ENCODE measurements around the gene CDT1. TPM values are rescaled to one million over a fixed set of nuclear protein-coding genes. Genes with fewer than 3 reads are reported as not detected.
A peak's percentile ranks its signal among the peaks of the same experiment; 100 is the strongest.
"Not testable (repeated sequence)": the region's sequence is repeated elsewhere in the genome, so short reads cannot be mapped to it uniquely, and the experiment has no call there.

Gene CDT1
- total RNA-seq, 1 donor from 2014 or later: 21.6 TPM

- peak; percentile 78 for ATAC-seq
These were observed 33.8 kb upstream of the CDT1 start for GRCh38 chr16:88769617-88770460.

GRCh38 chr16:88770461-88771293 lies 32.9 kb upstream of the CDT1 start:
- peak; percentile 80 for ATAC-seq

- ATAC-seq: no peak
These were observed 32.3 kb upstream of the CDT1 start for GRCh38 chr16:88771294-88771772.

- not testable (repeated sequence) for ATAC-seq
These were observed 31.8 kb upstream of the CDT1 start for GRCh38 chr16:88771781-88772180.

GRCh38 chr16:88772871-88773811 lies 30.4 kb upstream of the CDT1 start:
- ATAC-seq: no peak

GRCh38 chr16:88773812-88774291 lies 29.7 kb upstream of the CDT1 start:
- ATAC-seq: no peak

GRCh38 chr16:88774544-88775393 lies 28.8 kb upstream of the CDT1 start:
- ATAC-seq: no peak

GRCh38 chr16:88775825-88776224 lies 27.8 kb upstream of the CDT1 start:
- no peak for ATAC-seq

- no peak for ATAC-seq
These were observed 25.9 kb upstream of the CDT1 start for GRCh38 chr16:88777471-88778270.

GRCh38 chr16:88778271-88778525 lies 25.4 kb upstream of the CDT1 start:
- no peak for ATAC-seq

- ATAC-seq: no peak
These were observed 25.0 kb upstream of the CDT1 start for GRCh38 chr16:88778541-88779065.

- ATAC-seq: no peak
These were observed 24.0 kb upstream of the CDT1 start for GRCh38 chr16:88779406-88780141.

- ATAC-seq: no peak
These were observed 23.2 kb upstream of the CDT1 start for GRCh38 chr16:88780142-88781062.

GRCh38 chr16:88781140-88782077 lies 22.2 kb upstream of the CDT1 start:
- peak; percentile 2 for ATAC-seq

- ATAC-seq: peak; percentile 75
These were observed 20.9 kb upstream of the CDT1 start for GRCh38 chr16:88782454-88783390.

All from esophagus mucosa (tissue), 1 donor.